Omental fat pad (tissue), 4 donors: ENCODE data around the gene CYRIA. TPM values are rescaled to one million over a fixed set of nuclear protein-coding genes. Genes with fewer than 3 reads are reported as not detected.

Source experiments
- ATAC-seq: fragments of 150-250 bp; one replicate; pipeline ENCODE4 v1.9.1; 2016; ENCODE audit warnings: mild to moderate bottlenecking, moderate library complexity; ENCODE audit not compliant: low FRiP score
- DNase-seq: peaks from one replicate; pipeline ENCODE4 v3.0.0-alpha.2; 2019; ENCODE audit warnings: low spot score
- CTCF ChIP-seq, 3 donors: fragments of 450-650 bp; IDR thresholded peaks; one replicate each; pipeline ENCODE4 v1.5.1; 2016 to 2017; ENCODE audit warnings: antibody characterized with exemption in 3 of 3, mild to moderate bottlenecking in 3 of 3, moderate library complexity in 2 of 3
- total RNA-seq, 4 donors: library from RNA; depleted of rRNA; stranded (reverse); fragments of >200 nt; gene quantifications; one replicate each; pipeline ENCODE4 v1.1.0, GENCODE V29; 2016

CYRIA gene
- total RNA-seq, 4 donors from 2014 or later: 11.0 to 25.7 (median 15.1) TPM

- ATAC-seq (no peak), DNase-seq (no peak)
- TF ChIP-seq CTCF (IDR thresholded peaks at IDR 0.05): no peak
These were observed 35.2 kb downstream of the CYRIA start for GRCh38 chr2:16630463-16630862.

GRCh38 chr2:16629770-16630169 is 35.9 kb downstream of the CYRIA start:
- no peak for TF ChIP-seq CTCF (IDR thresholded peaks at IDR 0.05)
- no peak for ATAC-seq
- no peak for DNase-seq

- ATAC-seq (no peak), DNase-seq (no peak)
- no peak for TF ChIP-seq CTCF (IDR thresholded peaks at IDR 0.05)
These were observed 36.6 kb downstream of the CYRIA start for GRCh38 chr2:16629044-16629443.

DNA sequence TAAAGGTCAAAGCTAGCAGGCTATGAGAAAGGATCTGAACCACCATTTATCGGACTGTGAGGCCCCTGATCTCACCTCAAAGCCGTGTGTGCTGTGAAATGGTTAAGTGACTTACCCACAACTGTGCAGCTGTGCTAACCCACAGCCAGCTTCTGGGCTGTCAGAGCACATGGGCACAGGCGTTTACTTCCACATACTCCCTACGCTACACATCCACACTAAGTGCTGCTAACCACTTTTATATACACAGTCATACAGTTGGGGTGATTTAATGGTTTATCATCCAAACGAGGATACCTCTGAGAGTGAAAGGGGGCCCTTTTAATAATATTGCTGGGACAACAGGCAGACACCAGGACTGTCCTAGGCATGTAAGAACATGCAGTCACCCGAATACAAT is 37.3 kb downstream of the CYRIA start:
- no peak for TF ChIP-seq CTCF (IDR thresholded peaks at IDR 0.05)
- ATAC-seq: no peak
- no peak for DNase-seq

DNA sequence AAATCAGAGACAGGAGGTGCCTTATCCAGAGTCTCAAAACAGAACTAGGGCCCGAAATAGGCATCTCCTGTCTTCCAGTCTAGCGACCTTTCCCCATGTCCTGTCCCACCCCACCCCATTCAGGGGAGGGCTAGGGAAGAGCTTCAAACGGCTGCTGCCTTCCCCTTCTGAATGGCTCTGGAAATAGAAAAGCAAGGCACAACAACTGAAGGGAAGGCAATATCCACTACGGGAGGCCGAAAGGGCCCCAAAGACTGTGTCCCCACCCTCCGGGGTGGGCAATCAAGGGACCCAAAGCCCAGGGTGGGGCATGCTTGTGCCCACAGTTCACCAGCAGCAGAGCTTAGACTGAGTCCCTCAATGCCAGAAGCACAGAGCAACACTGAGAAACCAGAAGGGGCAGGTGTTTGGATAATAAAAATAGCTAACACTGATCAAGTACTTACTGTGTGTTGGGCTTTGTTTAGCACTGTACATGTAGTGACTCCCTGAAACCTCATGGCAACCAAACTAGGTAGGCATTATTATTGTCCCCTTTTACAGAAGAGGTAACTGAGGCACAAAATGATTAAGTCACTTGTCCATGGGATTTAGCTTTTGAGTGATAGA is 38.5 kb downstream of the CYRIA start:
- DNase-seq: no peak
- TF ChIP-seq CTCF (IDR thresholded peaks at IDR 0.05): no peak
- ATAC-seq: no peak

DNA sequence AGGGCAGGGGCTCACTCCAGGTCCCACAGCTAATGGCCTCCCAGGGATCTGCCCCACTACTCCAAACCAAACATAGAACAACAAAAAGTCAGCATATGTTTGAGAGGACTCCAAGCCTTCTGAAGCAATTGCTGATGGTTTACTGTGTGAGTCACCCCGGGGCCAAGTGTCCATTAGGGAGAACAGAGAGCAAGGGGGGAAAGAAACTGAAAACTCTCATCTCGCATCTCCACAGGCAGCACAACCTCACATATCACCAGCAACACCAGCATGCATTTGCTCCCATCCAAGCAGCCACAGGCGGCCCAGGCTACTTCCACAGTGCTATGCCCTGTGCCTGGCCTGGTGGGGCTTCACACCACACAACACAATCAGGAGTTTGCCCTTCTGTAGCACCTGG is 39.1 kb downstream of the CYRIA start:
- TF ChIP-seq CTCF (IDR thresholded peaks at IDR 0.05): no peak
- ATAC-seq: no peak
- no peak for DNase-seq

DNA sequence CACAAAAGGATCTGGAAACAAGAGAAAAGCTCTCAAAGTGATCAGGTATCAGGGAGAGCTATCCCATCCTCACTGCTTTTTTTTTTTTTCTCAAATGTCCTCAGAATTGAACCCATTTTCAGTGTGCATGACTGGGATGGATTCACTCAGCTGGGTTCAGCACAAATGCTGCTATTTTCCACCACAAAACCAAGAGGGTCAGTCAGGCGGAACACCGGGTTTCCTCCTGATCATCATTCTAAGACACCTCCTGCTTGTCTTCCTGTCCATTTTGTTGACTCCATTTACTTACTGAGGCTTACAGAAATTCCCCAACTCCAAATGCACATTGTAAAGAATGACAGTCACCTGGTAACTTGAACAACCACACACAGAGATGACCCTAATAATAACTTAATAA is 39.9 kb downstream of the CYRIA start:
- TF ChIP-seq CTCF (IDR thresholded peaks at IDR 0.05): no peak
- no peak for ATAC-seq

More for the DNA sequence above, 39.9 kb downstream of the CYRIA start:
- no peak for DNase-seq
